Fibroblast of villous mesenchyme (primary cell): ENCODE results near the gene CDH26. TPM values are rescaled to one million over a fixed set of nuclear protein-coding genes. Genes with fewer than 3 reads are reported as not detected.

Experiments
- DNase-seq: peaks from one replicate; pipeline ENCODE4 v3.0.0-alpha.2; 2010; ENCODE audit warnings: low read depth
- H3K4me3 ChIP-seq: 2 replicates; pipeline ENCODE4 v1.5.1; 2011; ENCODE audit warnings: low read depth, mild to moderate bottlenecking, low read length
- CTCF ChIP-seq: IDR thresholded peaks from 2 replicates; pipeline ENCODE4 v1.5.1; 2012; ENCODE audit warnings: low read depth, mild to moderate bottlenecking, low read length; ENCODE audit not compliant: insufficient read depth
- total RNA-seq: library from RNA; depleted of rRNA; stranded (reverse); fragments of >200 nt; gene quantifications from 2 replicates; pipeline ENCODE4 v1.2.3, GENCODE V29; 2012

CDH26 gene
- total RNA-seq, 1 donor: 0.86 TPM

- H3K4me3 ChIP-seq: no peak overlapping the region
- no peak for DNase-seq
- no peak for TF ChIP-seq CTCF
These were observed 67.8 kb downstream of the CDH26 start for GRCh38 chr20:60026010-60026409.

- DNase-seq: no peak
- no peak overlapping the region for H3K4me3 ChIP-seq
- no peak for TF ChIP-seq CTCF
These were observed 72.2 kb downstream of the CDH26 start for GRCh38 chr20:60030471-60030870.

- no peak for TF ChIP-seq CTCF
- no peak for DNase-seq
- H3K4me3 ChIP-seq: no peak overlapping the region
These were observed 72.9 kb downstream of the CDH26 start for GRCh38 chr20:60031107-60031506.

GRCh38 chr20:60034231-60035110 lies 76.2 kb downstream of the CDH26 start:
- H3K4me3 ChIP-seq: no peak overlapping the region
- no peak for TF ChIP-seq CTCF
- no peak for DNase-seq

GRCh38 chr20:60035486-60035885 lies 77.3 kb downstream of the CDH26 start:
- TF ChIP-seq CTCF: no peak
- DNase-seq: no peak
- H3K4me3 ChIP-seq: no peak overlapping the region

GRCh38 chr20:60036346-60036745 lies 78.1 kb downstream of the CDH26 start:
- DNase-seq: no peak
- no peak for TF ChIP-seq CTCF
- H3K4me3 ChIP-seq: no peak overlapping the region
